ENCODE measurements around the gene KNTC1. TPM values are rescaled to one million over a fixed set of nuclear protein-coding genes. Genes with fewer than 3 reads are reported as not detected.
"Not testable (repeated sequence)": the region's sequence is repeated elsewhere in the genome, so short reads cannot be mapped to it uniquely, and the experiment has no call there.

The KNTC1 gene
- total RNA-seq, 1 donor = 26.2 TPM

DNA sequence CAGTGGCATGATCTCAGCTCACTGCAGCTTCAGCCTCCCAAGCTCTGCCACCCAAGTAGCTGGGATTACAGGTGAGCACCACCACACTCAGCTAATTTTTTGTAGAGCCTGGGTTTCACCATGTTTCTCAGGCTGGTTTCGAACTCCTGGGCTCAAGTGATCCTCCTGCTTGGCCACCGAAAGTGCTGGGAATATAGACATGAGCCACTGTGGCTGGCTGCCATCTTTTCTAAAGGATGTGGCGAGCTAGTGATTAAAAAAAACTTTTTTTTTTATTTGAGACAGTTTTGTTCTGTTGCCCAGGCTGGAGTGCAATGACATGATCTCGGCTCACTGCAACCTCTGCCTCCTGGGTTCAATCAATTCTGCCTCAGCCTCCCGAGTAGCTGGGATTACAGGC is 39.8 kb downstream of the KNTC1 start:
- H3K4me1 ChIP-seq (ENCODE audit: insufficient read depth, low read length); H3K9me3 ChIP-seq (ENCODE audit: low read depth, low read length); H3K27me3 ChIP-seq (ENCODE audit: insufficient read depth, low read length); H3K4me3 ChIP-seq (ENCODE audit: low read length): not testable (repeated sequence)

DNA sequence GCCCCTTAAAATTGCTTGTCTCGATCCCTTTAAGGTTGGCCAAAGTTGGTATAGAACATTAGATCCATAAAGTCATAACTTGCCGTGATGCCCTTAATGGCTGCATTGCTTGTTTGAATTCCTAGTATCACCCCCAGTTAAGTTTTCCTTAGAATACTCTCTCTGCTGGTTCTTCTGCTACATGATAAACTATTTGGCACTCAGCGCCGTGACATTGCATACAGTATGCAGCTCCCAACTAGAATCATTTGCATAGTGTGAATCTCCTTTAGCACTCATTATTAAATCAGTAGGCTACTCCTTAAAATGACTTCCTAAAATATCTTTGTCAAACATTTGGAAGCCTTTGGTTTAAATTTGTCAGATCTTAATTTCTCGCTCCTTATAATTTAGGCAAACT is 42.2 kb downstream of the KNTC1 start:
- no peak overlapping the region for H3K4me3 ChIP-seq (ENCODE audit: low read length)
- H3K9me3 ChIP-seq (ENCODE audit: low read depth, low read length) = no peaks in the 10 kb centered on the region
- H3K27me3 ChIP-seq (ENCODE audit: insufficient read depth, low read length) = no peaks in the 10 kb centered on the region
- H3K4me1 ChIP-seq (ENCODE audit: insufficient read depth, low read length) = no peaks in the 10 kb centered on the region

DNA sequence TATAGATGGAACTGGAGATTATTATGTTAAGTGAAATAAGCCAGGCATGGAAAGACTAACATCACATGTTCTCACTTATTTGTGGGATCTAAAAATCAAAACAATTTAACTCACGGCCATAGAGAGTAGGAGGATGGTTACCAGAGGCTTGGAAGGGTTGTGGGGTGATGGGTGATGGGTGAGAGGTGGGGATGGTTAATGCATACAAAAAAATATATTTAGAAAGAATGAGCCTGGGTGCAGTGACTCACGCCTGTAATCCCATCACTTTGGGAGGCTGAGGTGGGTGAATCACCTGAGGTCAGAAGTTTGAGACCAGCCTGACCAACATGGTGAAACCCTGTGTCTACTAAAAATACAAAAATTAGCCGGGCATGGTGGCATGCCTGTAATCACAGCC is 43.0 kb downstream of the KNTC1 start:
- not testable (repeated sequence) for H3K4me3 ChIP-seq (ENCODE audit: low read length); H3K27me3 ChIP-seq (ENCODE audit: insufficient read depth, low read length); H3K4me1 ChIP-seq (ENCODE audit: insufficient read depth, low read length); H3K9me3 ChIP-seq (ENCODE audit: low read depth, low read length)

DNA sequence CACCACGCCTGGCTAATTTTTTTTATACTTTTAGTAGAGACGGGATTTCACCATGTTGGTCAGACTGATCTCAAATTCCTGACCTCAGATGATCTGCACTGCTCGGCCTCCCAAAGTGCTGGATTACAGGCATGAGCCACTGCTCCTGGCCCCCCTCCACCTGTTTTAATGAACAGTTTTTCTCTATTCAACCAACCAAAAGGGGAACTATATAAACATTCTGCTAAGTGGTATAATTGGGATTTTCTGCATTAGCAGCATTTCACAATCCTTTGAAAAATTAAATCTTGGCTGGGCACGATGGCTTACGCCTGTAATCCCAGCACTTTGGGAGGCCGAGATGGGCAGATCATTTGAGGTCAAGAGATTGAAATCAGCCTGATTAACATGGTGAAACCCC is 44.8 kb downstream of the KNTC1 start:
- no peaks in the 10 kb centered on the region for H3K27me3 ChIP-seq (ENCODE audit: insufficient read depth, low read length)
- H3K4me1 ChIP-seq (ENCODE audit: insufficient read depth, low read length) = no peaks in the 10 kb centered on the region
- no peak overlapping the region for H3K4me3 ChIP-seq (ENCODE audit: low read length)
- no peaks in the 10 kb centered on the region for H3K9me3 ChIP-seq (ENCODE audit: low read depth, low read length)

DNA sequence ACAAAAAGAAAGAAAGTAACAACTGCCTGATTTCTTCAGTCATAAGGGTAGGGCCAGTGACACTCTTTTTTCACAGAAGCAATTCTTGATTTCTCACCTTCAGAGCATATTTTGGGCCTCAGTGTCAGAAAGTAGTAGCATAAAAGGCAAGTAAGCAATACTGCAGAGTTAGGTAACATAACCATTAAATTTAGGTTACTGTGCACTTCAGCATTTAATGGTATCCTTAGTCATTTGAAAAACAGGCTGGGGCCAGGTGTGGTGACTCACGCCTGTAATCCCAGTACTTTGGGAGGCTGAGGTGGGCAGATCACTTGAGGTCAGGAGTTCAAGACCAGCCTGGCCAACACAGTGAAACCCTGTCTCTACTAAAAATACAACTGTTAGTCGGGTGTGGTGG is 56.2 kb downstream of the KNTC1 start:
- not testable (repeated sequence) for H3K9me3 ChIP-seq (ENCODE audit: low read depth, low read length); H3K27me3 ChIP-seq (ENCODE audit: insufficient read depth, low read length); H3K4me1 ChIP-seq (ENCODE audit: insufficient read depth, low read length); H3K4me3 ChIP-seq (ENCODE audit: low read length)

DNA sequence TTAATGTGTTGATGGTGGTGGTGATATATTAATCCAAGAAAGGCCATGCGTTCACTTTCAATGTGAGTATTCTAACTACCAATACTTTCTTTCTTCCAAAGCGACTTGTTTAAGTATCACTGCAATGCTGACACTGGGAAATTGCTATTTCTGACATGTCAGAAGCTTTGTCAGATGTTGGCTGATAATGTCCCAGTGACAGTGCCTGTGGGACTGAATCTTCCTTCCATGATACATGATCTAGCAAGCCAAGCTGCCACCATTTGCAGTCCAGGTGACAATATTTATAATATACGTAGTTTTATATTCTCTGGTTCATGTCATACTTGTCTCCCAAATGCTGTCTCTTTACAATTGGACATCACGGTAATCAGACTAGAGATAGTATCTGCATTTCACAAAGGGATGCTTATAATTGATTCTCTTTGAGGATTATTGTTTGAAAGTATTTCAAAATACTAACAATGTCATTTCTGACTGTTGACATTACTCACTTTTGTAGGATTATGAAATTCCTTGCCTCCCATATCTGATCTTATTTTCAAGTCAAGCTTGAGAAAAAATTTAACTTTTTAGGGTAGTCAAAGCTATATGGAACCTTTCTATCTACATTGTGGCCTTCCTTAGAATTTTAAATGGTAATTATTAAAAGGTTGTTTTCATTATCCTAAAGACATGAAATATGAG is 57.3 kb downstream of the KNTC1 start:
- no peaks in the 10 kb centered on the region for H3K9me3 ChIP-seq (ENCODE audit: low read depth, low read length)
- H3K4me1 ChIP-seq (ENCODE audit: insufficient read depth, low read length) = no peaks in the 10 kb centered on the region
- no peaks in the 10 kb centered on the region for H3K27me3 ChIP-seq (ENCODE audit: insufficient read depth, low read length)
- no peak overlapping the region for H3K4me3 ChIP-seq (ENCODE audit: low read length)

DNA sequence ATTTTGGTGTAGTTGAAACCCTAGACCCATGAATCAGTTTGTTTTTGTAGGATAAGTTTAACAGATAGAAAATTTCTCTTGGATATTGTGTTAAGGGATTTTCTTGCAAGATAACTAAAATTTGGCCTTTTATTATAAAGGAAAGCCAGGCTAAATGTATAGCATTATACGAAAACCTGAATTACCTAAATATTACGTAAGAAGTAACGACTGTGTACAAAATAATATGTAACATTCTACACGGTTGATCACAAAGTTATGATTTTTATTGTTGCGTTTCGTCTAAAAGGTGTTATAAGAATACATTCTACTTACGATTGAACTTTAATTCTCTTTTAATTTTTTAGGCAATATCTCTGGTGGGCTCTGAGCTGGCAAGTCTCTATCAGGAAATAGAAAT is 63.9 kb downstream of the KNTC1 start:
- H3K27me3 ChIP-seq (ENCODE audit: insufficient read depth, low read length) = no peaks in the 10 kb centered on the region
- H3K4me3 ChIP-seq (ENCODE audit: low read length) = no peak overlapping the region
- no peaks in the 10 kb centered on the region for H3K9me3 ChIP-seq (ENCODE audit: low read depth, low read length)
- H3K4me1 ChIP-seq (ENCODE audit: insufficient read depth, low read length) = no peaks in the 10 kb centered on the region

DNA sequence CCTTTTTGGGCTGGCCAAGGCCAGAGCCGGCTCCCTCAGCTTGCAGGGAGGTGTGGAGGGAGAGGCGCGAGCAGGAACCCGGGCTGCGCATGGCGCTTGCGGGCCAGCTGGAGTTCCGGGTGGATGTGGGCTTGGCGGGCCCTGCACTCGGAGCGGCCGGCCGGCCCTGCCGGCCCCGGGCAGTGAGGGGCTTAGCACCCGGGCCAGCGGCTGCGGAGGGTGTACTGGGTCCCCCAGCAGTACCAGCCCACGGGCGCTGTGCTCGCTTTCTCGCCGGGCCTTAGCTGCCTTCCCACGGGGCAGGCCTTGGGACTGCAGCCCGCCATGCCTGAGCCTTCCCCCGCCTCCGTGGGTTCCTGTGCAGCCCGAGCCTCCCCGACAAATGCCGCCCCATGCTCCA is 64.9 kb downstream of the KNTC1 start:
- not testable (repeated sequence) for H3K9me3 ChIP-seq (ENCODE audit: low read depth, low read length)

DNA sequence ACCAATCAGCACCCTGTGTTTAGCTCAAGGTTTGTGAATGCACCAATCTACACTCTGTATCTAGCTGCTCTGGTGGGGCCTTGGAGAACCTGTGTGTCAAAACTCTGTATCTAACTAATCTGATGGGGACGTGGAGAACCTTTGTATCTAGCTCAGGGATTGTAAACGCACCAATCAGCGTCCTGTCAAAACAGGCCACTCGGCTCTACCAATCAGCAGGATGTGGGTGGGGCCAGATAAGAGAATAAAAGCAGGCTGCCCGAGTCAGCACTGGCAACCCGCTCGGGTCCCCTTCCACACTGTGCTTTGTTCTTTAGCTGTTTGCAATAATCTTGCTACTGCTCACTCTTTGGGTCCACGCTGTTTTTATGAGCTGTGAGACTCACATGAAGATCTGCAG is 65.5 kb downstream of the KNTC1 start:
- not testable (repeated sequence) for H3K4me3 ChIP-seq (ENCODE audit: low read length); H3K27me3 ChIP-seq (ENCODE audit: insufficient read depth, low read length); H3K4me1 ChIP-seq (ENCODE audit: insufficient read depth, low read length); H3K9me3 ChIP-seq (ENCODE audit: low read depth, low read length)

More for the DNA sequence above, 64.9 kb downstream of the KNTC1 start:
- H3K4me3 ChIP-seq (ENCODE audit: low read length); H3K27me3 ChIP-seq (ENCODE audit: insufficient read depth, low read length); H3K4me1 ChIP-seq (ENCODE audit: insufficient read depth, low read length): not testable (repeated sequence)

DNA sequence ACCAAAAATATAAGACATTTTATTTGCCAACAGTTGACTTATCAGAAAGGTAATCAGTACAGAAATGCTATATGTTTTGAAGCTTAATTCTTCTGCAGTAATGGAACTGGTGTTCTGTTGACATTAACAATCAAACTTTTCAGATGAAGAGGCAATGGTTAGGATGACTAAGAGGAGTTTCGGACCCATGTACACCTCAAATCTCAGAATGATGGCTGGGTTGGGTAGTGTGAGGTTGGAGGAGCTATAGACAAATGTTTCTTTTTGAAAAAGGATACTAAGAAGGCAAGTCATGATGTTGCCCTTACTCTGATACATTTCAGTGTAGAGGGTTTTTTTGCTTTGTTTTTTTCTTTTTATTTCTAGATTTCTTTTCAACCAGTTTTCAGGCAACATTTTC is 66.9 kb downstream of the KNTC1 start:
- Histone ChIP-seq H3K27me3 (ENCODE audit: insufficient read depth, low read length) (no peaks in the 10 kb centered on the region), H3K9me3 (ENCODE audit: low read depth, low read length) (no peaks in the 10 kb centered on the region), H3K4me1 (ENCODE audit: insufficient read depth, low read length) (no peaks in the 10 kb centered on the region), H3K4me3 (ENCODE audit: low read length) (no peak overlapping the region)

DNA sequence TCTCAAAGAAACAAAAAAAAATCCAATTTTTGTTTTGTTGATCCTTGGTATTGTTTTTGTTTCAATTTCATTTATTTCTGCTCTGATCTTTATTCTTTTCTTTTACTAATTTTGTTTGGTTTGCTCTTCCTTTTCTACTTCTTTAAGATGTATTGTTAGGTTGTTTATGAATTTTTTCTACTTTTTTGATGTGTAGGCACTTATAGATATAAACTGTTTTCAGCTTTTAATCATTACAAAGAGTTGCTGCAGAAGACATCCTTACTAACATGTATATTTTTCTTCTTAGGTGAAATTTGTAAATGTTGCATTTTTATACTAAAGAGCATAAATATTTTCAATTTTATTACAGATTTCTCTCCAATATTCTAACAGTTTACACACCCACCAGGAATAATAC is 69.8 kb downstream of the KNTC1 start:
- H3K4me1 ChIP-seq (ENCODE audit: insufficient read depth, low read length) = no peaks in the 10 kb centered on the region

DNA sequence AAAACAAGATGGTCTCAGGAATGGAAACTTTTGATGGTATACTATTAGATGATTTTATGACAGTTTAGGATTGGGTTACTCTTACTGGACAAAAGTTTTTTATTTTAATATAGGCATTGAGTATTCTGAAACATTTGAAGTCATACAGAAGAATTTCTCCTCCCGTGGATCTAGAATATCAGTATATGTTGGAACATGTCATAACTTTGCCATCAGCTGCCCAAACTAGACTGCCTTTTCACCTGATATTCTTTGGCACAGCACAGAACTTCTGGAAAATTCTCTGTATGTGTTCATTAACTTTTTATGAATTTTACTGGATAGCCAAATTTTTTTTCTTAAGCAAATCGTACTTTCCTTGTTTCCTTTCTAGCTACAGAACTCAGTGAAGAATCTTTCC is 75.4 kb downstream of the KNTC1 start:
- H3K4me1 ChIP-seq (ENCODE audit: insufficient read depth, low read length) = no peaks in the 10 kb centered on the region
- H3K4me3 ChIP-seq (ENCODE audit: low read length) = no peak overlapping the region

More for the DNA sequence above, 69.8 kb downstream of the KNTC1 start:
- no peaks in the 10 kb centered on the region for H3K27me3 ChIP-seq (ENCODE audit: insufficient read depth, low read length)
- H3K4me3 ChIP-seq (ENCODE audit: low read length) = no peak overlapping the region
- no peaks in the 10 kb centered on the region for H3K9me3 ChIP-seq (ENCODE audit: low read depth, low read length)

DNA sequence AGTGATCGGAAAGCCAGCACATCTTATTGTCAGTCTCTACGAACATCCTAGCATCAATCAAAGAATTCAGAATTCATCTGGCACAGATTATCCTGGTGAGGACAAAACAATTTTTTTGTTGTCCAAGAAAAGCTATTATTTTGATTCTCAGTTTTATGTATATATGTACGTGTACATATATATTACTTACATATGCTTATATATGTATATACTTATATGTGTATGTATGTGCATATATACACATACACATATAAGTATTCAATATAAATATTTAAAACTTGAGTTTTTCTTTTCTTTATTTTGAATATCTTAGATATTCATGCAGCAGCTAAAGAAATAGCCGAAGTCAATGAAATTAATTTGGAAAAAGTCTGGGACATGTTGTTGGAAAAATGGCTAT is 77.9 kb downstream of the KNTC1 start:
- Histone ChIP-seq H3K4me3 (ENCODE audit: low read length) (no peak overlapping the region), H3K27me3 (ENCODE audit: insufficient read depth, low read length) (no peaks in the 10 kb centered on the region), H3K4me1 (ENCODE audit: insufficient read depth, low read length) (no peaks in the 10 kb centered on the region), H3K9me3 (ENCODE audit: low read depth, low read length) (no peaks in the 10 kb centered on the region)

More for the DNA sequence above, 75.4 kb downstream of the KNTC1 start:
- Histone ChIP-seq H3K9me3 (ENCODE audit: low read depth, low read length) (no peaks in the 10 kb centered on the region), H3K27me3 (ENCODE audit: insufficient read depth, low read length) (no peaks in the 10 kb centered on the region)

DNA sequence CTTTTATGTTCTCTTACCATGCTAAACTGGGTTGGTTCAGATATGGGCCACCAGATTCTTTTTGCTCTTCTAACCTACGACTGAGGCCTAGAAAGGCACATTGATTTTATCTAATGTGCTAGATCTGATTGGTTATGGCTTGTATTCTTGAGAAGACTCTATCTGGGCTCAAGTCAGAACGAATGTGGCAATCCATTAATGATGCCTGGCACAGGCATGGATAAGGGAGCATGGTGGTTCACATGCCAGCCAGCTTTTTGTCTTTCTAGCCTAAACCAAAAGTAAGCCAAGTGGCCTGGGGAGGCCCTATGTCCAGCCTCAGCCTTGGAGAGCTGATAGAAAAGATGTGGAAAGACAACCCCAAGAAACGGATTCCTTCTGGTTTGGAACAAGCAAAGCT is 82.7 kb downstream of the KNTC1 start:
- Histone ChIP-seq H3K27me3 (ENCODE audit: insufficient read depth, low read length) (no peaks in the 10 kb centered on the region), H3K9me3 (ENCODE audit: low read depth, low read length) (no peaks in the 10 kb centered on the region), H3K4me3 (ENCODE audit: low read length) (no peak overlapping the region), H3K4me1 (ENCODE audit: insufficient read depth, low read length) (no peaks in the 10 kb centered on the region)

DNA sequence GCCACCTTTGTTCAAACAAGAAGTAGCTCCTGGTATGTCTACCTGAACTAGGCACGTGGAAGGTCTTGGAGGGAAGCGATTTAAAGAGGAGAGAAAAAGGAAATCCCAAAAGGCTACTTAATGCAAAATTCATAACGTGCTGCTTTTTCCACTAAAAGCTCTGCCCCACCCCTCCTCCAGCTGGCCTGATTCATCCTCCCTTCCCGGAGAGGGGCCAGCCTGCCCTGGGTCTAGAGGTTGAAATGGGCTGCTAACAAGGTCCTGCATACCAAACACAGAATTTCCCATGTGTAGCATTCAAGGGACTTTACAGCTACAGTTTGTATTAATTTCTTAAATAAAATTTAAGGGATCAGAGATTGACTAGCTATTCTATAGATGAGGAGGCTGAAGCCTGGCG is 83.2 kb downstream of the KNTC1 start:
- no peaks in the 10 kb centered on the region for H3K4me1 ChIP-seq (ENCODE audit: insufficient read depth, low read length)
- no peaks in the 10 kb centered on the region for H3K9me3 ChIP-seq (ENCODE audit: low read depth, low read length)
- H3K4me3 ChIP-seq (ENCODE audit: low read length) = no peak overlapping the region
- no peaks in the 10 kb centered on the region for H3K27me3 ChIP-seq (ENCODE audit: insufficient read depth, low read length)

DNA sequence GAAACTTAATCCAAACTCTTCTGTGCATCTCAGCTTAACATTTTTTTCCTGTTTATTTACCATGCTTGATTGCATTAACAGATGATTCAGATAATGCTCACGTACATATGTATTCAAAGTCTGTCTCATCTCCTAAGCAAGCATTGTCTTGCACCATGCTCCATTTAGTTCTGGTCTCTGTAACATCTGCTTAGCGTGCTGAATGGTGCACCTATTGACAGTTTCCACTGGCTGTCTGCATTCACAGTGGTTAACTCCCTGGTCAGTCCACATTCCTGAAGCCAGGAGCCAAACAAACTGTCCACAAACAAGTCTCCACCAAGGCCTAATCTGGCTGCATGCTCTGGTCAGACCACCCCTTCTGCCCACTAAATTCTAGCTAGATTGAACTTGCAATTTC is 83.9 kb downstream of the KNTC1 start:
- Histone ChIP-seq H3K4me3 (ENCODE audit: low read length) (no peak overlapping the region), H3K4me1 (ENCODE audit: insufficient read depth, low read length) (no peaks in the 10 kb centered on the region), H3K9me3 (ENCODE audit: low read depth, low read length) (no peaks in the 10 kb centered on the region), H3K27me3 (ENCODE audit: insufficient read depth, low read length) (no peaks in the 10 kb centered on the region)

Data from mononuclear cell (primary cell).